Ascending aorta (tissue), 2 donors: ENCODE data around the gene HAL. TPM values are rescaled to one million over a fixed set of nuclear protein-coding genes. Genes with fewer than 3 reads are reported as not detected.

Experiments
- DNase-seq, 2 donors: peaks; one replicate each; pipeline ENCODE4 v3.0.0-alpha.2; 2019; ENCODE audit warnings: low spot score in 2 of 2
- H3K27ac ChIP-seq, 2 donors: fragments of 200-600 bp; sonication (generic); one replicate each; pipeline ENCODE4 v1.5.1; 2016 to 2017; ENCODE audit warnings: mild to moderate bottlenecking in 1 of 2
- H3K27me3 ChIP-seq: fragments of 200-600 bp; sonication (generic); one replicate; pipeline ENCODE4 v1.5.1; 2017
- H3K36me3 ChIP-seq, 2 donors: fragments of 200-600 bp; sonication (generic); one replicate each; pipeline ENCODE4 v1.5.1; 2016
- H3K4me1 ChIP-seq, 2 donors: fragments of 200-600 bp; sonication (generic); one replicate each; pipeline ENCODE4 v1.5.1; 2016 to 2017; ENCODE audit warnings: mild to moderate bottlenecking in 1 of 2
- H3K4me3 ChIP-seq, 2 donors: fragments of 200-600 bp; sonication (generic); one replicate each; pipeline ENCODE4 v1.5.1; 2016 to 2017; ENCODE audit warnings: mild to moderate bottlenecking in 1 of 2
- H3K9me3 ChIP-seq, 2 donors: fragments of 200-600 bp; sonication (generic); one replicate each; pipeline ENCODE4 v1.5.1; 2016
- intact Hi-C: fragments of 100-400 bp; cut with DNase I; formaldehyde crosslinking; loops from one replicate; pipeline ENCODE4 v1.15.1; 2023
- total RNA-seq: library from RNA; depleted of rRNA; stranded (reverse); fragments of >200 nt; gene quantifications from one replicate; pipeline ENCODE4 v1.1.0, GENCODE V29; 2016
- TF ChIP-seq, protein P1 (sequence below), 3 experiments: fragments of 200-600 bp in 2 of 3; fragments of 450-650 bp in 1 of 3; sonication (generic) in 2 of 3; IDR thresholded peaks; one replicate each; pipeline ENCODE4 v1.5.1; 2016 to 2019; ENCODE audit warnings: antibody characterized with exemption in 3 of 3, mild to moderate bottlenecking in 1 of 3, moderate library complexity in 1 of 3

HAL gene
- total RNA-seq, 1 donor from 2014 or later: 1.5 TPM

DNA sequence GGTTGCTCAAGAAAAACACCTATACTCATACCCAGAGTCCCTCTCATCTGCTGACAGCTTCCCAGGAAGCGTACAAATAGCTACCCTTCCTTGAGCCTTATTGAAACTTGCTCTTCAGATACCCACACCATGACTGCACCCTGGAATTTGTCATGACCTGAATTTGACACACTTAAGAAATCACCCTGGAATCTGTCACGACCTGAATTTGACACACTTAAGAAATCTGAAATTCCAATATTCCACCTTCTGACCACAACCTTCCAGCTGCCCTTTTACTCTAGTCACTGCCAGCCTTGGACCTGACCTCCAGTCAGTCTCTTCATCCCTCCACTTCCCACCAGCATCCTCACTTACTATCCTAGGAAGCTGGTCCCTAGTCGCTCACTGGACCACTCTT, 1.1 kb upstream of the HAL start:
- DNase-seq: no peak
- Histone ChIP-seq H3K36me3 (peaks cover 4 to 15% of the 10 kb centered on the region in 2 donors), H3K9me3 (no peaks in the 10 kb centered on the region), H3K4me1 (no peaks in the 10 kb centered on the region), H3K27me3 (no peaks in the 10 kb centered on the region), H3K27ac (no peak overlapping the region), H3K4me3 (no peak overlapping the region)
- intact Hi-C loops: loop anchor here (5.0 kb wide), 1 partner anchor 175 kb away; no protein-coding TSS in a partner anchor
- TF ChIP-seq, protein P1, sequence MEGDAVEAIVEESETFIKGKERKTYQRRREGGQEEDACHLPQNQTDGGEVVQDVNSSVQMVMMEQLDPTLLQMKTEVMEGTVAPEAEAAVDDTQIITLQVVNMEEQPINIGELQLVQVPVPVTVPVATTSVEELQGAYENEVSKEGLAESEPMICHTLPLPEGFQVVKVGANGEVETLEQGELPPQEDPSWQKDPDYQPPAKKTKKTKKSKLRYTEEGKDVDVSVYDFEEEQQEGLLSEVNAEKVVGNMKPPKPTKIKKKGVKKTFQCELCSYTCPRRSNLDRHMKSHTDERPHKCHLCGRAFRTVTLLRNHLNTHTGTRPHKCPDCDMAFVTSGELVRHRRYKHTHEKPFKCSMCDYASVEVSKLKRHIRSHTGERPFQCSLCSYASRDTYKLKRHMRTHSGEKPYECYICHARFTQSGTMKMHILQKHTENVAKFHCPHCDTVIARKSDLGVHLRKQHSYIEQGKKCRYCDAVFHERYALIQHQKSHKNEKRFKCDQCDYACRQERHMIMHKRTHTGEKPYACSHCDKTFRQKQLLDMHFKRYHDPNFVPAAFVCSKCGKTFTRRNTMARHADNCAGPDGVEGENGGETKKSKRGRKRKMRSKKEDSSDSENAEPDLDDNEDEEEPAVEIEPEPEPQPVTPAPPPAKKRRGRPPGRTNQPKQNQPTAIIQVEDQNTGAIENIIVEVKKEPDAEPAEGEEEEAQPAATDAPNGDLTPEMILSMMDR (IDR thresholded peaks at IDR 0.05): no peak

DNA sequence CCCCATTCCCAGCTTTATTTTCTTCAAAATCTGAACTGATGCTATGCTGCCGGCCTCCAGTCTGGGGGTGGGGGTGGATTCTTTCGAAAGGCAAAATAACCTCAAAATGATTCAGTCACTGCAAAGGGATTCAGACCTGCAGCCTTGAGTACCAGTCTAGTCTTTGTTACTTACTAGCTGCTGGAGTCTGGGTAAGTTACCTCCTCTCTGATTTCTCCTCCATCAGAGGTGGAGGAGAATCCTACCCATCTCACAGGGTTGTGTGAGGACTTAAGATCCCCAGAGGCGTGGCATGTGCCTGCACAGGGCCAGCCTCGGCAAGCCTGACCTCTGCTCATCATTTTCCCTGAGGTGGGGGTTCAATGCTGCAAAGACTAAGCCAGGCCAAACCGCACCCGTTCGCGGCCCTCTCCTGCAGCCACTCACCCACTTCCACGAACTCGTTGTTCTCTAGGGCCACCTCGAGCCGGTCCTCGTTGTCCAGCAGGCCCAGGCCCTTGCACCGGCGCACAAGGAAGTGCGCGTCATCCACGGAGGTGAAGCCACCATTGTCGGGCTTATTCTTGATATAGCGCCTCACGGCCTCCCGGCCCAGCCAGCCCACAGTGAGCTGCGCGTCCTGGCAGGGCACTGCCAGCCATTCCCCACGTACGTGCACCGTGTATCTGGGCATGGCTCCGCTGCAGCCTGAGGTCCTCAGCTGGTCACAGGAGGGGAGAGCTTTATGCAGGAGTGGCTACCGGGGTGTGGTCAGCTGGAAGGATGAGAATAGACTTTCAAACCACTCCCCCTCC, 709 bp downstream of the HAL start:
- intact Hi-C loops: loop anchor here (5.0 kb wide), 1 partner anchor 173 kb away; no protein-coding TSS in a partner anchor
- TF ChIP-seq, protein P1 (IDR thresholded peaks at IDR 0.05): no peak

GRCh38 chr12:95994476-95994875, 1.7 kb downstream of the HAL start:
- no peaks in the 10 kb centered on the region for H3K4me1 ChIP-seq
- intact Hi-C loops: no loop called here
- H3K9me3 ChIP-seq: no peaks in the 10 kb centered on the region
- no peak overlapping the region for H3K4me3 ChIP-seq
- no peak overlapping the region for H3K27ac ChIP-seq
- no peaks in the 10 kb centered on the region for H3K36me3 ChIP-seq
- TF ChIP-seq, protein P1 (IDR thresholded peaks at IDR 0.05): no peak
- DNase-seq: no peak
- H3K27me3 ChIP-seq: no peaks in the 10 kb centered on the region

More for the DNA sequence above, 709 bp downstream of the HAL start:
- no peaks in the 10 kb centered on the region for H3K9me3 ChIP-seq
- H3K4me1 ChIP-seq: no peaks in the 10 kb centered on the region
- no peak overlapping the region for H3K4me3 ChIP-seq
- no peak for DNase-seq
- H3K36me3 ChIP-seq: peaks cover 4 to 5% of the 10 kb centered on the region in 2 donors
- no peaks in the 10 kb centered on the region for H3K27me3 ChIP-seq
- H3K27ac ChIP-seq: no peak overlapping the region

DNA sequence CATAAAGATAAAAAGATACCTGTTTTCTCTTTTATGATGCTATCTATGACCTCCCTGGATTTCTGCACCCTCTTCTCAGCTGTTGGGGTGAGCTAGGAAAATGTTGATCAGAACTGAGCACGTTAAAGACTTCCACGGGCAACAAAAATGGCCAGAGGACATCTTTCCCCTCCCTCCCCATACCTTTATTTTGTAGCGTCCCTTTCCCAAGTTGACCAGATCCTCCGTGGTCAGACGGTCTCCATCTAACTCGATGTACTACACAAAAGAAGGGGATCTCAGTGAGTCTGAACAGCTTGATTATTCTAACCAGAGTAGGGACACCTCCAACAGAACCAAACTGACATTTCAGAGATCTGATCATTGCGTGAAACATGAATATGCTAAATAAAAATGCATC, 2.2 kb downstream of the HAL start:
- intact Hi-C loops: no loop called here
- Histone ChIP-seq H3K27ac (no peak overlapping the region), H3K27me3 (no peaks in the 10 kb centered on the region), H3K9me3 (no peaks in the 10 kb centered on the region), H3K4me1 (no peaks in the 10 kb centered on the region), H3K36me3 (no peaks in the 10 kb centered on the region), H3K4me3 (no peak overlapping the region)
- no peak for DNase-seq
- TF ChIP-seq, protein P1 (IDR thresholded peaks at IDR 0.05): no peak

DNA sequence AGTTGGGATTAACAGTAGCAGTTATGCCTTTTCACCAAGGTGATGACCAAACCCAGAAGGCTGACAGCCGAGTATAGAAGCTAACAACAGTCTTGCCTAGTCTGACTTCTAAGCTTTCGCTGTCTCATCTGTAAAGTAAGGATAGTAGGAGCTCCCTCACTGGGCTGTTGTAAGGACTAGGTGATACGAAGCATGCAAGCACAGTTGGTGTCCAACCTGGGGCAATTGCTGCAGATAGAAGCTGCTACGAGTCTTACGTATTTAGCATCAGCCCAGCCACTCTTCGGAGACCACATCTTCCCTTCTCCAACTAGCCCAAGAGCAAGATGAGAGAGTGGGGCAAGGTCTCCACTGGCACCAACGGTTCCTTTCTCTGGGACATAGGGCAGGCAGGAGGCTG, 6.0 kb downstream of the HAL start:
- Histone ChIP-seq H3K4me1 (no peaks in the 10 kb centered on the region), H3K27me3 (no peaks in the 10 kb centered on the region), H3K4me3 (no peak overlapping the region), H3K9me3 (no peaks in the 10 kb centered on the region), H3K27ac (no peak overlapping the region), H3K36me3 (no peaks in the 10 kb centered on the region)
- TF ChIP-seq, protein P1 (IDR thresholded peaks at IDR 0.05): no peak
- intact Hi-C loops: no loop called here
- no peak for DNase-seq
